GM10847 (cell line): ENCODE data around the gene ST8SIA5.

Experiments
- POLR2A ChIP-seq: IDR thresholded peaks from 2 replicates; pipeline ENCODE4 v1.6.1; 2011; ENCODE audit not compliant: insufficient read length; ENCODE audit errors: extremely low read depth

Gene ST8SIA5

GRCh38 chr18:46704189-46704588, 52.7 kb downstream of the ST8SIA5 start:
- no peak for TF ChIP-seq POLR2A

GRCh38 chr18:46702471-46702870, 54.4 kb downstream of the ST8SIA5 start:
- no peak for TF ChIP-seq POLR2A

GRCh38 chr18:46700066-46700824, 56.6 kb downstream of the ST8SIA5 start:
- no peak for TF ChIP-seq POLR2A

GRCh38 chr18:46696702-46697101, 60.2 kb downstream of the ST8SIA5 start:
- TF ChIP-seq POLR2A: no peak

GRCh38 chr18:46696268-46696667, 60.6 kb downstream of the ST8SIA5 start:
- TF ChIP-seq POLR2A: no peak

- TF ChIP-seq POLR2A: no peak
Measured at GRCh38 chr18:46693996-46694395, 62.9 kb downstream of the ST8SIA5 start.

- no peak for TF ChIP-seq POLR2A
Measured at GRCh38 chr18:46688853-46689525, 67.9 kb downstream of the ST8SIA5 start.

GRCh38 chr18:46686186-46686585, 70.7 kb downstream of the ST8SIA5 start:
- TF ChIP-seq POLR2A: no peak

GRCh38 chr18:46683252-46683651, 73.6 kb downstream of the ST8SIA5 start:
- no peak for TF ChIP-seq POLR2A

- TF ChIP-seq POLR2A: no peak
Measured at GRCh38 chr18:46680784-46681695, 75.8 kb downstream of the ST8SIA5 start.

GRCh38 chr18:46679846-46680598, 76.8 kb downstream of the ST8SIA5 start:
- TF ChIP-seq POLR2A: no peak

GRCh38 chr18:46678785-46679399, 78.0 kb downstream of the ST8SIA5 start:
- TF ChIP-seq POLR2A: no peak

- no peak for TF ChIP-seq POLR2A
Measured at GRCh38 chr18:46678041-46678440, 78.8 kb downstream of the ST8SIA5 start.

- no peak for TF ChIP-seq POLR2A
Measured at GRCh38 chr18:46677611-46678010, 79.2 kb downstream of the ST8SIA5 start.
